ENCODE measurements around the gene CDX1.

CDX1 gene

GRCh38 chr5:150146862-150147601 is 19.5 kb upstream of the CDX1 start:
- no peak for TF ChIP-seq CTCF (IDR thresholded peaks at IDR 0.05; ENCODE audit: insufficient read depth, missing control alignments)
- DNase-seq (ENCODE audit: insufficient read length, low spot score) (no peak), FAIRE-seq (no peak)

- TF ChIP-seq CTCF (IDR thresholded peaks at IDR 0.05; ENCODE audit: insufficient read depth, missing control alignments), result no peak
- DNase-seq (ENCODE audit: insufficient read length, low spot score) (no peak), FAIRE-seq (no peak)
Observed at GRCh38 chr5:150147670-150148069, 18.9 kb upstream of the CDX1 start.

GRCh38 chr5:150148117-150148927 is 18.3 kb upstream of the CDX1 start:
- TF ChIP-seq CTCF (IDR thresholded peaks at IDR 0.05; ENCODE audit: insufficient read depth, missing control alignments), result no peak
- no peak for DNase-seq (ENCODE audit: insufficient read length, low spot score)
- no peak for FAIRE-seq

- no peak for DNase-seq (ENCODE audit: insufficient read length, low spot score)
- TF ChIP-seq CTCF (IDR thresholded peaks at IDR 0.05; ENCODE audit: insufficient read depth, missing control alignments), result no peak
- FAIRE-seq, result no peak
Observed at GRCh38 chr5:150149618-150150017, 17.0 kb upstream of the CDX1 start.

GRCh38 chr5:150152636-150153462 is 13.7 kb upstream of the CDX1 start:
- no peak for FAIRE-seq
- no peak for TF ChIP-seq CTCF (IDR thresholded peaks at IDR 0.05; ENCODE audit: insufficient read depth, missing control alignments)
- DNase-seq (ENCODE audit: insufficient read length, low spot score), result no peak

- no peak for TF ChIP-seq CTCF (IDR thresholded peaks at IDR 0.05; ENCODE audit: insufficient read depth, missing control alignments)
- FAIRE-seq (no peak), DNase-seq (ENCODE audit: insufficient read length, low spot score) (no peak)
Observed at GRCh38 chr5:150153483-150153882, 13.1 kb upstream of the CDX1 start.

All from D721Med (cell line).